Fibroblast of the conjunctiva (primary cell): ENCODE data around the gene FXN.
"Not testable (repeated sequence)": the region's sequence is repeated elsewhere in the genome, so short reads cannot be mapped to it uniquely, and the experiment has no call there.

Experiments
- DNase-seq: peaks from one replicate; pipeline ENCODE4 v3.0.0-alpha.2; 2010; ENCODE audit warnings: low read depth

Gene FXN

DNA sequence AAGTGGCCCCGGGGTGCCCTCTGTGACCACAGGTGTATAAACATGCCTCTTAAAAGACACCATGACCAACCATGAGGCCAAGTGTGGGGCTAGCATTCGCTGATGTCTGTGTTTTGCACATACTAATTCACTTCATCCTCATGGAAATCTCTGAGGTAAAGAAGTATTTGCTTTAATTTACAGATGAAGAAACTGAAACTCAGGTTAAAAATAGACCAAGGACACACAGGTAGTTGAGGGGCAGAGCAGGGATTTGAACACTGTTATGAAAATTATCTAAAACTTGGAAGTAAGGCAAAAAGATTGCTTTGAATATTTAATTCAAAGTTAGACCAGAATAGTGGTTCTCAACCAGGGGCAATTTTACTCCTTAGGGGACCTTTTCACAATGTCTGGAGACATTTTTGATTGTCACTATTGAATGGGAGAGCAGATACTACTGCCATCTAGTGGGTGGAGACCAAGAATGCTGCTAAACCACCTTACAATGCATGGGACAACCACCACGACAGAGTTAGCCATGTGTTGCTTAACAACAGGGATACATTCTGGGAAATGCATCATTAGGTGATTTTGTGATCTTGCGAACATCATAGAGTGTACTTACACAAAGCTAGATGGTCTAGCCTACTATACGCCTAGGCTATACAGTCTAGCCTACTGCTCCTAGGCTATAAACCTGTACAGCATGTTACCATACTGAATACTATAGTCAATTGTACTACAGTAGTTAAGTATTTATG, 8.0 kb upstream of the FXN start:
- peak; percentile 33 for DNase-seq

DNA sequence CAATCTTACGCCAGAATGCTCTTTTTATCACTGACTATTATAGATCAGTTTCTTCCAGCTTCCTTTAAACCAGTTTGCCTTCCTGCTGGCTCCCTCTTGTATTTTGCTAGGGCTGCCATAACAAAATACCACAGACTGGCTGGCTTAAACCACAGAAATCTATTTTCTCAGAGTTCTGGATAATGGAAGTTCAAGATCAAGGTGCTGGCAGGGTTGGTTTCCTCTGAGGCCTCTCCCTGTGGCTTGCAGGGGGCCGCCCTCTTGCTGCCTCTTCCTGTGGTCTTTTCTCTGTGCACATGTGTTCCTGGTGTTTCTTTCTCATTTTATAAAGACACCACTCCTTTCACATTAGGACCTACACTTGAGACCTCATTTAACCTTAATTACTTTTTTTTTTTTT, 6.8 kb upstream of the FXN start:
- no peak for DNase-seq

DNA sequence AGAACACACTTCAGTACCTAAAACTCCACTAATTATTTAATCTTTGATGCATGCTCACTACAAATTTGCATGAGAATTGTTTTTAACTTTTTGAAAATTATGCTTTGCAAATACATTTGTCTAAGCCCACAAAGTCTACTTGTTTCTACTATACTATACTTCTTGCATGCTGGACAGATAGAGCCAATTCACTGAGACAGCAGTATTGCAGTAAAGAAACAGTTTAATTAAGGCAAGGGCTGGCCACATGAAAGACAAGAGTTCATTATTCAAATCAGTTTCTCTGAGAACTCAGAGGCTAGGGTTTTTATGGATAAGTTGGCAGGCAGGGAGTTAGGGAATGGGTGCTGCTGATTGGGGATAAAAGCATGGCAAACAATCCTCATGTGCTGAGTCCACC, 6.0 kb upstream of the FXN start:
- DNase-seq, result no peak

DNA sequence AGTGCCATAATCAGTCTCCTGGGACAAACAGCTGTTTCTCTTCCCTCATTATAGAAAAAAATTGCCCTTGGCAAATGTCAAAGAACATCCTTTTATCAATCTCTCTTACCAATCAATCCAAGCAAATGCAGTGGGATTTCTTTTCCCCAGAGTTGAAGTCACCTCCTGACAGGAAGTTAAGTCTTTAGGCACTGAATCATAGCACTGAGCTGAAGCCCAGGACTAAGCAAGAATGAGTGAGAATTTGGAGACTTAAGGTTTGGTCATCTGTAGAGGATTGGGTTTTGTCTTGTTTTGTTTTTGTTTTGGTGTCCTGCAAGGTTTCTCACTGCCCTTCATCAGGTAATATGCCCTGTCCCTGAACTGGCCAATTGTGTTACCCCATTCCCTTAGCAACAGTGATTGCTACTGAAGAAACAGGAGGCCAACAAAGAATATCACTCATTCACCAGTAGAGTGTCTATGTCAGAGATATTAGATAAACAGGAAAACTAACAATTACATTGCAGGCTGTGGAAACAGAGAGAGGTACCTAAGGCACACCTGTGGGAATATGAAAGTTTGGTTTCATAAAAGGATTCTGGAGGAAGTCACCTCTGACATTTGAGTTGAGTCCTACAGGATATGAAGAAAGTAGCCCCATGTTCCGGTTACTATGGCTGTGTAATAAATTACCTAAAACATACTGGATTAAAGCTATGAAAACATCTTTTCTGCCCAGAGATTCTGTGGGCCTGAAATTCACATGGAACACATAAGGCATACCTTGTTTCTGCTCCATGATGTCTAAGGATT, 4.5 kb upstream of the FXN start:
- no peak for DNase-seq

DNA sequence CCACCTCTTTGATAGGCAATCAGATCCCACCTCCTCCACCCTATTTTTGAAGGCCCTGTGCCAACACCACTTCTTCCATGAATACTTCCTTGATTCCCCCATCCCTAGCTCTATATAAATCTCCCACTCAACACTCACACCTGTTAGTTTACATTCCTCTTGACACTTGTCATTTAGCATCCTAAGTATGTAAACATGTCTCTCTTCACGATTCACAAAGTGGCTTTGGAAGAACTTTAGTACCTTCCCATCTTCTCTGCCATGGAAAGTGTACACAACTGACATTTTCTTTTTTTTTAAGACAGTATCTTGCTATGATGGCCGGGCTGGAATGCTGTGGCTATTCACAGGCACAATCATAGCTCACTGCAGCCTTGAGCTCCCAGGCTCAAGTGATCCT, 1.5 kb upstream of the FXN start:
- DNase-seq, result no peak

DNA sequence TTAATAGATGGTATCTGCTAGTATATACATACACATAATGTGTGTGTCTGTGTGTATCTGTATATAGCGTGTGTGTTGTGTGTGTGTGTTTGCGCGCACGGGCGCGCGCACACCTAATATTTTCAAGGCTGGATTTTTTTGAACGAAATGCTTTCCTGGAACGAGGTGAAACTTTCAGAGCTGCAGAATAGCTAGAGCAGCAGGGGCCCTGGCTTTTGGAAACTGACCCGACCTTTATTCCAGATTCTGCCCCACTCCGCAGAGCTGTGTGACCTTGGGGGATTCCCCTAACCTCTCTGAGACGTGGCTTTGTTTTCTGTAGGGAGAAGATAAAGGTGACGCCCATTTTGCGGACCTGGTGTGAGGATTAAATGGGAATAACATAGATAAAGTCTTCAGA, 757 bp downstream of the FXN start:
- DNase-seq, result no peak

DNA sequence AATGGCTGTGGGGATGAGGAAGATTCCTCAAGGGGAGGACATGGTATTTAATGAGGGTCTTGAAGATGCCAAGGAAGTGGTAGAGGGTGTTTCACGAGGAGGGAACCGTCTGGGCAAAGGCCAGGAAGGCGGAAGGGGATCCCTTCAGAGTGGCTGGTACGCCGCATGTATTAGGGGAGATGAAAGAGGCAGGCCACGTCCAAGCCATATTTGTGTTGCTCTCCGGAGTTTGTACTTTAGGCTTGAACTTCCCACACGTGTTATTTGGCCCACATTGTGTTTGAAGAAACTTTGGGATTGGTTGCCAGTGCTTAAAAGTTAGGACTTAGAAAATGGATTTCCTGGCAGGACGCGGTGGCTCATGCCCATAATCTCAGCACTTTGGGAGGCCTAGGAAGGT, 1.2 kb downstream of the FXN start:
- no peak for DNase-seq

DNA sequence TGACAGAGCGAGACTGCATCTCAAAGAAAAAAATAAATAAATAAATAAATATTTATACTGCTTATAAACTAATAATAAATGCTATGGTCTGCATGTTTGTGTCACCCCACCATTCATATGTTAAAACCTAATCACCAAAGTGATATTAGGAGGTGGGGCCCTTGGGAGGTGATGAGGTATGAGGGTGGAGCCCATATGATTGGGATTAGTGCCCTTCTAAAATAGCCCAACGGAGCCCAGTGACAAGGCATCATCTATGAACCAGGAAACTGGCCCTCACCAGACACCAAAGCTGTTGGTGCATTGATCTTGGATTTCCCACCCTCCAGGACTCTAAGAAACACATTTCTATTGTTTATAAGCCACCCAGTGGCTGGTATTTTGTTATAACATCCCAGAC, 5.1 kb downstream of the FXN start:
- no peak for DNase-seq

DNA sequence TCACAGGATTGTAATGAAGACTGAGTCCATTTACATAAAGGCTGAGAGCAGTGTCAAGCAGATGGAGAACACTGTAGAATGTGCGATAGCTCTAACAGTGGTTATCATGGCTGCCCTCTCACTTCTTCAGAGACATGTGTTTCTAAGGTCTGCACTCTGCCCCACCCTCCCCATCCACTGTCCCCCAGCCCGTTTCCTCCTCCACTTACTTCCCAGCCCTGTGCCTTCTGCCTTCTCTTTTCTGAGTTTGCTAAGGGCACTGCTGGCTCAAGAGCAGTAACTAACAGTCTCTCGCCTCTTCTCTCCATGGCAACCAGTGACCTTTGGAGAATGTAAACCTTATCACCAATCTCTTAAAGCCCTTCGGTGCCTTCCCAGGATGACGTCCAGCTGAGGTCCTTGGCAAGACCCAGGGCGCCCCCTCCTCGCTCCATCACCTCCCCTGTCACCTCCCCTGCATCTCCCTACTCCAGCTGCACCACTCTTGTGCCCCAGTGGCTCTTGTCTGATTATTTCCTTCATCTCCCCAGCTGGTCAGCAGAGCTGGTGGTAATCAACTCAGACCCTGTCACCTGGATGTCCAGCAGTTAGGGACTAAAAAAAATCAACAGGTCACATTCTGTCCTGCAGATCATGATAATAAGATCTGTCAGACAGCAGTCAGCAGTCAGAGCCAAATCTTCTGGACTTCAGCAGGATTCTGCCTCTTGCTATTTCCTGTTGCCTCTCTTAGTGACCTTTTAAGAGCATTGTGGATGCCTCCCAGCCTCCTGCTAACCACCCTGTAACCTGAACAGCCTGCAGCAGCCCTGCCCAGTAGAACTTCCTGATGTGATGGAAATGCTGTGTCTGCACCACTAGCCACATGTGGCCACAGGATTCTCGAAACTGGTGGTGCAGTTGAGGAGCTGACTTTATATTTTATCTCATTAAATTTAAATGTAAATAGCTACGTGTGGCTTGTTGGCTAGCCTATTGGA, 9.0 kb downstream of the FXN start:
- no peak for DNase-seq

DNA sequence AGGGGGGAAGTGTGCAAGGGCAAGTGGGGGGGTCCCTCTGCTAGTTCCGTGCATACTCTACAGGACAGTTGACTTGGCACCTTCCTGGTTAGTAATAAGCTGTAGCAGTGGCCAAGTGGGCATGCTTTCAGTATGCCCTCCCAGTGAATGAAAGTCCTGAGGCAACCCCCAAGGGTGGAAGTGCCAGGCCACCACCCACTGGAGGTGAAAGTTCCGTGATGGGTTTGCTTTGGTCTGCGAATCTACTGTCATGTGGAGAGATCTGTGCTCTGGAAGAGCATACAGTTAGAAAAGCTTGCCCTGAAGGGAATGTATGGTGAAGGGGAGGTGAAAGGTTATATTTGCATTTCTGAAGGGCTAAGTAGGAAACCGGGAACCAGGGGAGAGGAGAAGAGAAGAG, 10.3 kb downstream of the FXN start:
- DNase-seq, result no peak

DNA sequence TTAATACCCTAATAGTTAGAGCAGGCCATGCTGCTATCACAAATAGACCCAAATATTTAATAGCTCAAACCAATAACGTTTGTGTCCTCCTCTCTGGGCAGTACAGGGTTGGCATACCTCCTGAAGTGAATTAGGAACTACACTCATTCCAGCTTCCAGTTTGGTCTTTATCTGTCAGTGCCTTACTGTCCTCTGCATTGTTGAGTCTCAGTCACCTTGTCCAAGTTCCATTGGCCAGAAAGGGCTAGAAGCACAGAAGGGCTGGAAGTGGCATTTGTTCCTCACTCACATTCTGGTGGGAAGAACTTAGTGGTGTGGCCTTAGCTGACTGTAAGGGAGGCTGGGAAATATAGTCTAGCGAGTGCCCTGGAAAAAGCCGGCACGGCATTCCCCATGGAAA, 11.2 kb downstream of the FXN start:
- DNase-seq, result no peak

DNA sequence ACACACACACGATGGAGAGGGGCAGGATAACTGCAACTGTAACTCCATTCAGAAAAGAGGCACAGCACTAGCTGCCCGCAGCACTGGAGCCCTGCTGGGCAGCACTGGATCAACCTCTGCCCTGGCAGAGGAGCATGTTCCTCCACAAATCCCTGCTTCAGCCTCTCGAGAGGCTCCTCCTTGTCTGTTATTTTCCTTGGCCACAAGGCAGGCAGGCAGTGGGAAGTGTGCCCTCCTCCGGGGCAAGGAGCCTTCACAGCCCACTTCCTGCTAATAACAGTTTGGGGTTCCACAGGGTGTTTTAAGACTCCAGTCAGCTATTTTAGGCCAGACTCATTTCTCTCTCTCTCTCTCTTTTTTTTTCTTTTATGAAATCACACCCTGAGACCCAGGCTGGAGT, 11.8 kb downstream of the FXN start:
- DNase-seq, result no peak

DNA sequence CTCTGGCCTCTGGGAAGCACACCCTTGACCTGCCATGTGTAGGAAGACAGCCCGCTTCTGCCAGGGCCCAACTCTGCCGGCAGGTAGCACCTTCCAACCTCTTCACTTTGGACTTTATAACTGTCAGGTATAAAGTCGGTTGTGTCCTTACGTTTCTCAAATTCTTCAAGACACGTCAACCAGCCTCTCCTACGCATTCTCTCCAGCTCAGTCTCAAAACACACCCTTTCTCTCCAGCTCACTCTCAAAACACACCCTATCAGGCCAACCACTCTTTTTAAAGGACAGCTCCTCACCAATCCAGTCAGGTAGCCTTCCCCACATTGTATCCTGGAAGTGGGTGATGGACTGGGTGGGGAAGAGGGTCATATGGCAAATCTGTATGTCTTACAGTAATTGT, 13.5 kb downstream of the FXN start:
- DNase-seq, result no peak

DNA sequence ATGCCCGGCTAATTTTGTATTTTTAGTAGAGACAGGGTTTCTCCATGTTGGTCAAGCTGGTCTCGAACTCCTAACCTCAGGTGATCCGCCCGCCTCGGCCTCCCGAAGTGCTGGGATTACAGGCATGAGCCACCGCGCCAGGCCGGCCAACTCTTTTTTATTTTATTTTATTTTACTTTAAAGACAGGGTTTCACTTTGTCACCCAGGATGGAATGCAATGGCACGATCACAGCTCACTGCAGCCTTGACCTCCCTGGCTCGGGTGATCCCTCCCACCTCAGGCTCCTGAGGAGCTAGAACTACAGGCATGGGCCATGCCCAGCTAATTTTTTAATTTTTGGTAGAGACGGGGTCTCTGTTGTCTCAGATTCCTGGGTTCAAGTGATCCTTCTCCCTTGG, 15.4 kb downstream of the FXN start:
- not testable (repeated sequence) for DNase-seq

DNA sequence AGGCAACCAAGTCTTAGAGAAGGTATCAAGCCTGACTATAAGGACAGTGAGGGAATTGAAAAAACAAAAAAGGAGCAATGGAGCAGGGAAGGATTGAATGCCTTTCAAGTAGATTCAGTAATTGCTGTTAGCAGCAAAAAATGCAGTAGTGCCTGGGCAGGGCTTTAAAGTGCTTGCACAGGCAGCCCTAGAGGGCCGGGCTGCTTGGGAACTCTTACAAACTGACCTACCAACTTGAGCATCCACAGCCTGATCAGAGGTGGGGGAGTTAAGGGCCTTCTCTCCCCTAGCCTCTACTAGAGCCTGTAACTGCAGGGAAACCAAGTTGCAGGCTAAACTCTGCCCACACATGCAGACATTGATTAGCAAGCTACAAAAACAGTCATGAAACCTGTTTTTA, 19.4 kb downstream of the FXN start:
- DNase-seq, result no peak

DNA sequence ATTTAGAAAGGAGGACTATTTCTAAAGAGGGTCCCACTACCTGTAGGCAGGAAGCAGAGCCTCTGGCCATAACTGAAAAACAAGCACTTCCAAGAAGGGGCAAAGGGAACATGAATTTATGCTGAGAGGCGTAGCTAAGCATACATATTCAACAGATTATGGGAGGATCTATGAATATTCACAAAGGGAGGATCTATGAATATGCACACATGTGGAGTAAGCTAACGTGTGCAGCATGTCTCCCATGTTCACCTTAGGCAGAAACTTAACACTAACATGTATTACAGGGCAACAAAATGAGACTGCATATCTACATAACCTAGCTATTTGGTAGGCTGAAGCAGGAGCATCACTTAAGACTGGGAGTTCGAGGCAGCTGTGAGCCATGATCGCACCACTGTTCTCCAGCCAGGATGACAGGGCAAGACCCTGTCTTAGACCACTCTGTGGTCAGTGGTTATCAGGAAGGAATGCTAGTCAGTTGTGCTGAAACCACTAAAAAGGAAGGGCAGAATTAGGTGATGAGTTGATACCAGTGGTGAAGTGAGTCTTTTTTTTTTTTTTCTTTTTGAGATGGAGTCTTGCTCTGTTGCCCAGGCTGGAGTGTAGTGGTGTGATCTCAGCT, 20.8 kb downstream of the FXN start:
- DNase-seq, result no peak

DNA sequence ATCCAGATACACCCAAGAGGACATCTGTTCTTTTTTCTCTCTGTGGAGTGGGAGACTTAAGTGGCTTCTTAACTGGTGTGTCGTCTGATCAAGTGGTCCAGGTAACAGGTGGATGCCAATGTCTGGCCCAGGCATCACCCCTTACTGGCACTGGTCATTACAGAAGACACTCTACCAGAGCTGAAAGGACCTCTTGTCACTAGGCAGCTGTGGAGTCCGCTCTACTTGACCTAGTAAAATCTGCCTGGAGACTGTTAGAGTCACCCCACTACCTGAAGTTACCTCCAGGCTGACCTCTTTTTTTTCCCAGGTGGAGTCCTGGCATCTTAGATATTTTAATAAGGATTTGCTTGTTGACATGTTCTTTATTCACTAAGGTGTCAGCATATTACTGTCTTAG, 22.5 kb downstream of the FXN start:
- DNase-seq, result no peak

DNA sequence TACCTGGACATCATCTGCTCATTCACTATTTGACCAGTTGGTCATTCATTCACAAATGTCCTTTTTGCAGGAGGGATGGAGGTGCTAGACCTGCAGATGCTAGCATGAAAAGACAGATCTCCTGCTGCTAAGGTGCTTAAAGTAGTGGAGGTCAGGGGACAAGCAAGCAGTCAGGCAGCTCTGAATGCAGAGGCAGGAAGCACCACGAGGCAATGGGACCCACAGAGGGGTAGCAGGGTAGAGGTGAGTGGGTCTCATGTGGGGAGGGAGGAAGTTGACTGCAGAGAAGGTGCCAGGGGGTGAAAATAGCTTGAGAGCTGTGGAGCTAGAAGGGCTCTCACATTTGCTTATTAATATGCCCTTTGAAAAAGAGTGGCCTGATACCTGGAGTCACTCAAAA, 25.2 kb downstream of the FXN start:
- no peak for DNase-seq

DNA sequence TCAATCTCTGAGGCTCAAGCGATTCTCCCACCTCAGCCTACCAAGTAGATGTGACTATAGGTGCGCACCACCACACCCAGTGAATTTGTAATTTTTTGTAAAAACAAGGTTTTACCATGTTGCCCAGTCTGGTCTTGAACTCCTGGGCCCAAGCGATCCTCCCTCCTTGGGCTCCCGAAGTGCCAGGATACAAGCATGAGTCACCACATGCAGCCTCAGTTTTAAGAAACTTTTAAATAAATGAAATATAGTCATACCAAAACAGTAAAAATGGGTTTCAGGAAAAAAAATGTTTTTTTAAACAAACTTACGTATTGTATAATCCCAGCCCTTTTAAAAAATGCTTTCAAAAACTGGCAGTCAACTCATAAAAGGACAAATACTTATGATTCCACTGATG, 26.6 kb downstream of the FXN start:
- DNase-seq, result no peak

DNA sequence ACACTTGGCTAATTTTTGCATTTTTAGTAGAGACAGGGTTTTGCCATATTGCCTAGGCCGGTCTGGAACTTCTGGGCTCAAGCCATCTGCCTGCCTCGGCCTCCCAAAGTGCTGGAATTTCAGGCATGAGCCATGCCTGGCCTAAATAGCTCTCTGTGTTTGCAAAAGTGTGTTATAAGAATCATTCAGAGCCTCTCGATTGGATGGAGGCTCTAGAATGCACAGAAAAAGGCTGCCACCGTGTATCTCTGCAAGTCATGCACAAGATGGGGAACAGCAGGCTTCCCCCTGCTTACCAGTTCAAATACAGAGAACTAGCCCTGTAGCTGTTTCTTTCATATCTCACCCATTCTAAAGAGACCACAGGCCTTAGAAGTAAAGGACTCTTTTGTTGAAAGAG, 28.3 kb downstream of the FXN start:
- no peak for DNase-seq

DNA sequence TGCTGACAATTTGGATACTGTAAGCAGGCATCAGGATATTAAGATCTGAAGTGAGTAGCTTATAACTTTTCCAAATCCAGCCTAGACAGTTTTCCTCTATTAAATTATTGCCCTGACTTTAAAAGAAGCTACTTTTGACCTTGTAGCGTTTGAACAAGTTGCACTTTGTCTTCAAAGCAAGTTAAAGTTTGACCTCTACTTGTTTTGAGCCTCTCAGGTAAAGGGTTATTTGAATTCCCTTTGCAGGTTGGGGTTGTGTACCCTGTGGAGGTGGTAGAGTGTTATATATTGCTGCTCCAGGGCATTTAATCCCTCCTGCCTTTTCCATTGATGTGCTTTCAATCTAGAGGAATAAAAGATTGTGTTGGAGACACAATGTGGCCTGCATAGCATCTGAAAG, 30.1 kb downstream of the FXN start:
- DNase-seq, result no peak

DNA sequence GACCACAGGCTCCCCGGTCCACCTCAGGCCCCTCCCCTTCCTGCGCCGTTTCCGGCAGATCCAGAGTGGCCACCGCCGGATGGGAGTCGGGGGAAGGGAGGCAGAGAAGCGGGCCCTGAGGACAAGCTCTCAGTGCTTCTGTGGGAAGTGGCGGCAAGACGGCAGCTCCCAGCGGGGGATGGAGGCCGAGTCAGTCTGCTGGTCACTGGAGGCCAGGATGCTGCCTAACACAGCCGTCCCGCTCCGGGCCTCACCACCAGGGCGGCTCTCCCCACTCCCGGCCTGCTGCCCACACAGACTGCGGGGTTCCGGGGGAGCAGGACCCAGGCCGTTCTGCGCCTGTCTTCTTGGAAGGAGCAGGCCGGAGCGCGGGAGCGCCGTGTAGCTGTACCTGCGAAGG, 31.4 kb downstream of the FXN start:
- no peak for DNase-seq
